ENCODE measurements around the gene GYPA.
"Not testable (repeated sequence)": the region's sequence is repeated elsewhere in the genome, so short reads cannot be mapped to it uniquely, and the experiment has no call there.

The GYPA gene

DNA sequence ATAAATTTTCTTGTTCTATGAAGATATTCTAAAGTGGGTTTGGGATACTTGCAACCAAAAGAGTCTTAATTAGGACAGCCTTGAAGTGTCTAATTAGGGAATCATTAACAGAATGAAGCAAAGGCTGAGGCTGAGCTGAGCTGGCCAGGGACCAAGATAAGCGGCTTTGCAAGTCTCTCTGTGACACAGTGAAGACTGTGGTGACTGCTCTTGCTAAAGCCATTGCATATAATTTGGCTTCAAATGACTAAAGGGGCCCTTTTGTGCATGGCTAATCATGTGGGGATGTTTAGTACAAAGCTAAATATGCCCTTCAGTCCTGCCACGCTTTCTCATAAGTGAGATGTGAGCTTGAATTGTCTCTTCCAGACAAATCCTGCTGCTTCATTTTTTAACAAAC is 31.2 kb upstream of the GYPA start:
- no peak for FAIRE-seq
- DNase-seq (ENCODE audit: insufficient read length, low spot score) = no peak
- TF ChIP-seq POLR2AphosphoS5 (IDR thresholded peaks at IDR 0.05; ENCODE audit: low read depth, low read length) (no peak), POU2F2 (IDR thresholded peaks at IDR 0.05; ENCODE audit: low read depth, low read length) (no peak), POLR2A (IDR thresholded peaks at IDR 0.05; ENCODE audit: low read depth, low read length) (no peak)

DNA sequence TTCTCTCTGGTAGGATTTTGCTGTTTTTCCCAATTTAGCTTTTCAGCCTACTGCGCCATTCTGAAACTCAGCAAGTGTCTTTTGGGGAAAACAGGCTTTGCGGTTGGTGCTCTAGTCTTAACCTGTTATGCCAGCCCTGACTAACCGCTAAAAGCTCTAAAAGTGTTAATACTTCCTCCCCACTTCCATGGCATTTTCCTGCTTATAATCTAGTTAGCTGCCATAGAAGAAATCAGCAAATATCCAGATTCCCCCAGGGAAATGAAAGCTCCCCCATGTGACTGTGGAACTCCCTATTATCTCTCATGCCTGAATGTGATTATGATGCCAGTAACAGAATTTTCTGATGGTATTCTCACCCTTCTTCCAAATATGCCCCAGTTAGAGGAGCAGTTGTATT is 28.7 kb upstream of the GYPA start:
- FAIRE-seq (no peak), DNase-seq (ENCODE audit: insufficient read length, low spot score) (no peak)

DNA sequence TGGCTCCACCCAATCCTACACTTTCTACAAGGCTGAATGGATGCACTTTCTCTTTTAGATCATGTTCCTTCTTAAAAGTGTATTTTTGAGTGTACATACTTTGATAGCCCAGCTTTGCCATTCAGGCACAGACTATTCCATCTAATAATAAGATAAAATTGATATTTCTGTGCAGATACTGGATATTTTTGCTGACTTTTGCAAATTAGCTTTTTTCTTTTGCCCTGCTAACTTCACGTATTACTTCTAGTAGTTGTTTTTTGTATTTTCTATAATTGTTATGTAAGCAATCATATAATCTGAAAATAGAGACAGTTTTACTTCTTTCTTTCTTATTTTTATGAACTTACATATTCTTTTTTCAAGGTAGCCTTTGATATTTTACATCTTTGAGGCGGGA is 13.5 kb upstream of the GYPA start:
- no peak for TF ChIP-seq PAX5 (IDR thresholded peaks at IDR 0.05; ENCODE audit: insufficient read depth, low read length, severe bottlenecking)
- TF ChIP-seq POLR2A (IDR thresholded peaks at IDR 0.05; ENCODE audit: low read depth, low read length) = no peak
- no peak for TF ChIP-seq POLR2AphosphoS5 (IDR thresholded peaks at IDR 0.05; ENCODE audit: low read depth, low read length)
- no peak for TF ChIP-seq POU2F2 (IDR thresholded peaks at IDR 0.05; ENCODE audit: low read depth, low read length)
- TF ChIP-seq SPI1 (IDR thresholded peaks at IDR 0.05; ENCODE audit: low read depth, low read length) = no peak
- TF ChIP-seq TAF1 (IDR thresholded peaks at IDR 0.05; ENCODE audit: low read depth, low read length) = no peak
- DNase-seq (ENCODE audit: insufficient read length, low spot score) (no peak), FAIRE-seq (no peak)

More for the DNA sequence above, 28.7 kb upstream of the GYPA start:
- TF ChIP-seq POLR2AphosphoS5 (IDR thresholded peaks at IDR 0.05; ENCODE audit: low read depth, low read length) = no peak
- TF ChIP-seq POU2F2 (IDR thresholded peaks at IDR 0.05; ENCODE audit: low read depth, low read length) = no peak
- no peak for TF ChIP-seq POLR2A (IDR thresholded peaks at IDR 0.05; ENCODE audit: low read depth, low read length)
- no peak for TF ChIP-seq TAF1 (IDR thresholded peaks at IDR 0.05; ENCODE audit: low read depth, low read length)
- TF ChIP-seq SPI1 (IDR thresholded peaks at IDR 0.05; ENCODE audit: low read depth, low read length) = no peak
- no peak for TF ChIP-seq PAX5 (IDR thresholded peaks at IDR 0.05; ENCODE audit: insufficient read depth, low read length, severe bottlenecking)

DNA sequence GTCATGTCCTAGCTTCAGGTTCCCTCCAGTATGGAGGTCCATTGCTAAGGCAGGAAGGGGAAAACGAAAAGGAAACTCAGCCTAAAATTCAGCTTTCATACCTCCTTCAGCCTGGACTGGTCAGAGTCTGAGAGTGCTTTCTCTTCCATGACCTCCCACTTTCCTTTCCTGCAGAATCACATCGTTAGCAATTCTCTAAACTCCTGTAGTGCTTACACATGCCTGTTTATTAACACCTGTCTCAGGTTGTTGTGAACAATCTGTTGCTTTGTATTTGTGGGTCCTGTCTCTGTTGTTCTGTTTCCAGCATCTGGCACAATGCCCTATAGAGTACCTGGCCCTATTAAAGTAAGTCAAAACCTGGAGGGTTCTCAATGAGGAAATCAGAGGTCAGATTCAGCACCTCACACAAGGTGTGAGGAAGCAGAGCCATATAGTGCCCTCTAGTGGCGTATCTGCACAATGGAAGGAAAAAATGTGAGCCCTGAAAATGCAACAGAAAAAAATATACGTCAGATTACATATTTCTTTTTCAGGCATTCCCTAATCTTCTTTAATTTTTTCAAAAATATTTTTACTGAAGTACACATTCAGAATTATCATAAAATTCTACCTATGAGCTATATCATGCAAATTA is 2.3 kb upstream of the GYPA start:
- peak; percentile 54 for FAIRE-seq
- DNase-seq (ENCODE audit: insufficient read length, low spot score) = not testable (repeated sequence)

DNA sequence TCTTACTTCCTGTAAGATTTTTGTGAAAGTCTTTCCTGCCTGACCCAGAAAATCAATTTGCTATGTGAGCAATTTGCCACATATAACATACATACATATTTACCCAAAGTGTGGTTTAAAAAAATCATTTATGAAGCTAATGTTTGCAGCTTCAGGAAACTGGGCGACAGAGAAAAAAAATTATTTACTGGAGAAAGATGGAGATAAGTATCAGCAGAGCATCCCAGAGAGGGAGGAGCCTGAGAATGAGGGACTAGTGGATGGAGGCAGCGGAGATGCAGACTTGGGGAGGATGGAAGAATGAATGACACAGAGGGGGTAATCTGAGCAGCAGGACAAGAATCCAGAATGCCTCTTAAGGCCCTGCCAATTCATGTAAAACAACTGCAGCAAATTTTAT is 975 bp upstream of the GYPA start:
- no peak for DNase-seq (ENCODE audit: insufficient read length, low spot score)
- TF ChIP-seq POLR2AphosphoS5 (IDR thresholded peaks at IDR 0.05; ENCODE audit: low read depth, low read length) = no peak
- FAIRE-seq = no peak

DNA sequence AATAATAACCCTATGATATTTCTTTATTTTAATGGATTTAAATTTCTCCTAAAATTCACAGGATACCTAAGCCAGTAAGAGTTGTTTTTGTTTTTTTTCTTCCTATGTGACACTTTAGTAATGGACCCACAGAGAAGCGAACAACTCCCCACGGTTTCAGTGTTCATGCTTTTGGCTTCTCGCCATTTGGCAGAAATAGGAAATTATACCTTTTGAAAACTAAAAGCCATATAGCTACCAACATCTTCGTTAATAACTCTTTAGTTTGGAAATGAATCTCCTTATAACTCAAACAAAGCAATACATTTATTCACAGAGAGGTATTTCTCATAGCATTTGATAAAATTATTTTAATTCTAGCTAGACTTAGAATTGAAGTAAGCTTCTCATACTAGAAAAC is 527 bp downstream of the GYPA start:
- not testable (repeated sequence) for FAIRE-seq; DNase-seq (ENCODE audit: insufficient read length, low spot score)

DNA sequence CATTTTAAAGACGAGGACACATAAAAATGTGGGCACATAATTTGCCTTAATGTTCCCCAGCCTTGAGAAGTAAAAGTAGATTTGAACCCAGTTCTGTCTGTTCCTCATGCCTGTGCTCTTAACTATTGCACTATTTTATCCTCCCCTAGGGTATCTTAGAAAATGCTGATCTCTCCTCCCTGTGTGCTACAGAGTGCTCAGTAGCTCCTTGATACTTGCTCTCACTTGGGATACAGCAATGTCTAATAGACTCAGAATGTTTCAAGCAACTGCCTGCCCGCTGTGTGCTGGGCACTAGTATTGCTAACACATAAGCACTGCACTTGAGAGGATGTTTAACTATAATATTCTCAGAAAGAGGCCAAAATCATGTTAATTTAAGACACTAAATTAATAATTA is 971 bp downstream of the GYPA start:
- not testable (repeated sequence) for DNase-seq (ENCODE audit: insufficient read length, low spot score); FAIRE-seq

DNA sequence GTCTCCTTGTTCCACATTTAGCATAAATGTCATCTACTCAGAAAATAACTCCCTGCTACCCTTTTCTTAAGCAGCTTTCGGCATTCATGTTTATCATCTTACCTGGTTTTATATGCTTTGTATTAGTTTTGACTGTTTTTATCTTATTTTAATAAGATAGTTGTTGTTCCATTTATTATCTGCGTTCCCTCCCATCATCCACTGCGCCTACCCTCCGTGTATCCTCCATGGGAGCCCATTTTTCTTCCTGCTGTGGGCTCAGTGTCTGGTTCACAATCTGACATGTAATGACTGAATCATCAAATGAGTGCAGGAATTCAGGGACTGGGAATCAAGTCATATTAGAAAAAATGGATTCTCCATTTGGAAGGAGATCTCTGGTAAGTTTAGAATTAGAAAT is 2.3 kb downstream of the GYPA start:
- not testable (repeated sequence) for FAIRE-seq; DNase-seq (ENCODE audit: insufficient read length, low spot score)

DNA sequence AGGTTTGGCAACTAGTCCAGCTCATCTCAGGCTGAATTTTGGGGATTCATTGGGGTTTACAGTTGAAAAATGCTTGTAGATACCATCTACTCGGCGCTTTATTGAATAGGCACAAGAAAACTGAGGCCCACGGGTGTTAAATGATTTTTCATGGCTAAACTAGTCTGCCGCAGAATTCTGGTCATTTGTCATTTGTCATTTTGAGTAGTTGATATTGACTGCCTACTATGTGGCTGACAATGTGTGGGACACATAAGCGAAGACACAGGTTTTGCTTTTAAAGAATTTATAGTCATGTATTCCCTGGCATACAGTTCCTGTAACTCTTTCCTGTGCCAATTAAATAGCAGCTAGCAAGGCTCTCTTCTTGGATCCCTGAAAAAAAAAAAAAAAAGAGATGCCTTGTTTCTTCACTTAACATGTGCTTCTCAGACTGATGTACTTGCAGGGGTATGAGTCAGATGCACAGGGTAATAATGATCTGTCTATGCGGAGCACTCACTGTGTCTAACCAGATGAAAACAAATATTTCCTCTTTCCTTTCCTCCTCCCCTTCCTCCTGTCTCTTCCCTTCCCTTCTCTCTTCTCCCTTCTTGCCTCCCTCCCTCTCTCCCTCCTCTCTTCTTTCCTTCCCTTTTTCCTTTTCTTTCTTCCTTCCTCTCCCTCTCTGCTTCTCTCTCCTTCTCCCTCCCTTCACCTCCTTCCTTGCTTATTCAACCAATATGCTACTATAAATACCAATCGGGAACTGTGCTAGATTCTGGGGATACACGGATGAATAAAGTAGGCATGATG is 3.2 kb downstream of the GYPA start:
- DNase-seq (ENCODE audit: insufficient read length, low spot score) = not testable (repeated sequence)

DNA sequence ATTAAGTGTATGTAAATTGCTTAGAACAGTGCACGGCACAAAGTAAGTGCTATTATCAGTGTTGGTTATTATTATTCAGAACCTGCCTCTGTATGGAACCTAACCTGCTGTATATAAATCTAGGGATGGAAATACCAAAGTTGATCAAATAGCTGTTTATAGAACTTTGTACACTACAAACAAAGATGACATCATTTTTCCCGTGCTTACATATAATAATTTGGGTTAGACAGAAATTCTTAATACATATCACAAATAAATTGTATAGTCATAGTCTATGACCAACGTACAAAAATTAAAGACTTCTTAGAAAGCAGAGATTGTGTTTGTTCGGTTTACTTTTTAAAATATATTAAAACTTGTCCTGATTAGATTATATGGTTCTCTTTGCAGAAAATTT is 4.3 kb downstream of the GYPA start:
- not testable (repeated sequence) for DNase-seq (ENCODE audit: insufficient read length, low spot score); FAIRE-seq

More for the DNA sequence above, 3.2 kb downstream of the GYPA start:
- not testable (repeated sequence) for FAIRE-seq

DNA sequence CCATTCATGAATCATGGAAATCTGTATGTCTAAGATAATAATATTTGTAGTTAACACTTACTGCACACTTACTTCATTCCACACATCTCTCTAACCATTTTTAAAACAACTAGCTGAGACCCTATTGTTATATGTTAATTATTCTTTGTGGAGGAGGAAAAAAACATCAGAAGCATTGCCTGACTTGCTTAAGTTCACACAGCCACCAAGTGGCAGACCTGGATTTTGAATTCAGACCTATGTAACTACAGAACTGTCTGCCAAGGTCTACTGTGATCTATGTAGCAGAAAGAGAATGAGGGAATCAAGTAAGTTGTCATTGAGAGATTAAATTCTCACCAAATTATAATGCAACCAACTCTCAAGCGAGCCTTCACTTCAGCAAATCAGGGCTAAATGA is 10.4 kb downstream of the GYPA start:
- not testable (repeated sequence) for FAIRE-seq; DNase-seq (ENCODE audit: insufficient read length, low spot score)

DNA sequence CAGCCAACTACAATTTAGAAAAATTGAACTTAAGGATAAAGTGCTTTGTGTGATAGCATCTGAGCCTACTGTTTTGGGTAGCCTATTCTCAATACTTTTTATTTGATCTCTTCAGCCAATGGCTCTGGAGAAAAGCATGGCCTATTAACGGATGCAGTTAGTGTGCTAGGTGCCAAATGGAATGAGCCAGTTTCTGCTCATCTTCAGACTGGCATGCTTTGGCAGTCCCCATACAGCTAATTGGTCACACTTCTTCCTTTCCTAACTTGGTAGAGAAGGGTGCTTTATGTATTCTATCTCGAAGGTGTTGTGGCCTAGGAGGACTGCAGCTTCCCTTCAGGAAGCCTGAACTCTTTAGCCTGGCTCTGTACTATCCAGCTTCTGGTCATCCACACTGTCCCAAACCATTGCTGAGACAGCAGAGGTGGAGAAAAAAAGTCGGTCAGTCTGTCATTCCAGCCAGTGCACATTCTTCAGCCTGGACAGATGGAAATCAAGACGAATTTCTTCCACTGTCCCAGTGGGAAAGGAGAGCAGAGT is 11.1 kb downstream of the GYPA start:
- not testable (repeated sequence) for FAIRE-seq

DNA sequence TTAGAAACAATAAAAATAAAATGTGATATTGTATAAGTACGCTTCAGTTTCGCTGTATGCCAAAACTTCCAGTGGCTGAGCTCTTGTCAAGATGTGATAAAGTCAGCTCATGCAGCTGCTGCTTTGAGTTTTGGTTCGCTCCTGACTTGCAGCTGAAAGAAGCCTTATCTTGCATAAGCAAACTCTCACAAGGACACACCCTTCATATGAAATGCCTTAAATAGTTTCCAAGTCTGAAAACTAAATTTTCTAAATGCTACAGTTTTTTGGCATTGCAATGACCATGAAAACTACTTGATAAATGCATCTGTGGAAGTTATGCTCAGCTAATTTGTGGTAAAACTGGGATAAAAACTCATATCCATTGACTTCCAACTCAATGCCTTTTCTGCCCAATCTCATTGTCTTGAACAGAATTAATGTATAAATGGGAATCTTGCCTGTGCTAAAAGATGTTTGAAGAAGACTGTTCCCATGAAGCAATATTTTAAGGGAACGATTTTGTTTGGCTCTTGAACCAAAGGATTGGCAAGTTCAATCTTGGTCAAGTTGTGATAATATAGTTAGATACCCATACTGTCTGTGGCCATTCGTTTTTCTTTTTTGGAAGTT is 11.7 kb downstream of the GYPA start:
- not testable (repeated sequence) for FAIRE-seq

More for the DNA sequence above, 11.1 kb downstream of the GYPA start:
- DNase-seq (ENCODE audit: insufficient read length, low spot score) = not testable (repeated sequence)

DNA sequence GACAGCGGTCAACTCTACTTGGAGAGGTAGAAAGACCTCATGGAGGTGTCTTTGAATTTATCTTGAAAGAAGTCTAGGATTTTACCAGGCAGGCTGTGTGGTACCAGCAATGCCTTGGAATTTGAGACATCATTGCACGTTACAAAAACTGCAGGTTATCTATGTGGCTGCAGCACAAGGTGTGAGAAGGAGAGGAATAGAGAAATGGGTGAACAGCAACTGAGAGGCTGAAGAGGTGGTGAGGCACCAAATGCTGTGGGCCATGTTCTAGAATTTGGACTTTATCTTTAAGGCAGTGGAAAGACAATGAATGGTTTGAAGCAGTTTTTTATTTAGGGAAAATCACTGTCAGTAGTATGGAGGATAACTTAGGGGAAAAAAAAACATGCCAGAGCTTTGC is 15.4 kb downstream of the GYPA start:
- not testable (repeated sequence) for FAIRE-seq; DNase-seq (ENCODE audit: insufficient read length, low spot score)

More for the DNA sequence above, 11.7 kb downstream of the GYPA start:
- DNase-seq (ENCODE audit: insufficient read length, low spot score) = not testable (repeated sequence)

DNA sequence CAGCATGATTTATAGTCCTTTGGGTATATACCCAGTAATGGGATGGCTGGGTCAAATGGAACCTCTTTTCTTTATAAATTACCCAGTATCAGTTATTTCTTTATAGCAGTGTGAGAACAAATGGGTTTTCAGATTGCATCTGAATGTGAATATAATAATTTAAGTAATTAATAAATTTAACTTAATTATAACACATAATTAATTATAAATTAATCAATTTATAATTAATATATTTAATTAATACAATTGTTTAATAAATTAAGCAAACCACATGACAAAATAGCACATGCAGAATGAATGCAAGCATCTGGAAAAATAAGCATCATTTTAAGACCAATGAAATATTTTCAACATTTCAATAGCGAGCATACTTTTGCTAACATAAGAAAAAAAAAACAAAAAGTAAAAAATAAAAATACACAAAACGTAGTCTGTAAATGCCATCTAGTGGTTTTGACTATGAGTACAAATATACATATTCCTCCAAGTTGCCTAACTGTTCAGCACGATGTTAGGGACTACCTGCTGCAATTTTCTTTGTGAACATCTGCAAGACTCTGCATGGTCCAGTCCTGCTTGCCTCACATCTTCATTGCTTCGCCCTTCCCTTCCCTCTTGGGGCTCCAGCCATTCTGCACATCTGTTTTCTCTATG is 16.4 kb downstream of the GYPA start:
- DNase-seq (ENCODE audit: insufficient read length, low spot score); FAIRE-seq: not testable (repeated sequence)

DNA sequence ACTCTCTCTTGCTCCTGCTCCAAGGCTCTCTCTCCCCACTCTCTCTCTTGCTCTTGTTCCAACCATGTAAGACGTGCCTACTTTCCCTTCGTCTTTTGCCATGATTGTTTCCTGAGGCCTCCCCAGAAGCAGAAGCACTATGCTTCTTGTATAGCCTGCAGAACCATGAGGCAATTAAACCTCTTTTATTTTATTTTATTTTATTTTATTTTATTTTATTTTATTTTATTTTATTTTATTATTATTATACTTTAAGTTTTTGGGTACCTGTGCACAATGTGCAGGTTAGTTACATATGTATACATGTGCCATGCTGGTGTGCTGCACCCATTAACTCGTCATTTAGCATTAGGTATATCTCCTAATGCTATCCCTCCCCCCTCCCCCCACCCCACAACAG is 17.2 kb downstream of the GYPA start:
- FAIRE-seq; DNase-seq (ENCODE audit: insufficient read length, low spot score): not testable (repeated sequence)

DNA sequence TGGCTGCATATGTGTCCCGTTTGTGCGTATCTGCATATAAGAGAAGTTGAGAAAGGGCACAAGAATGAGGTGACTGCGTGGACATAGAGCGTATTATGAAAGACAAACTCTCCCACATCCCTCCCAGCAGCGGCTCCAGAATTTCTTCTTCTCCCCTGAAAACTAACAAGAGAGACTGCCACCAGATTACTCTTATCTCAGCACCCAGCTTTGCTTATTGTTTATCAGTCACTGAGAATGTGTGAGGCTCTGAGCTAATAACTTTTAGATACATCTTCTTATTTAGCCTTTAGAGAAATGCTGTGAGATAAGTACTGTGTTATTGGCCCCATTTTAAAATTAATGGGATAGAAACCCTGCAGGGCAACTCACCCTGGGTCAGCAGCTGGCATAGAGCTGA is 20.8 kb downstream of the GYPA start:
- FAIRE-seq = not testable (repeated sequence)

More for the DNA sequence above, 20.8 kb downstream of the GYPA start:
- DNase-seq (ENCODE audit: insufficient read length, low spot score) = not testable (repeated sequence)

Measured in GM12891 (cell line).